Activated naive CD4-positive, alpha-beta T cell treated with anti-CD3 and anti-CD28 coated beads, Interleukin-2, amount 50 U/mL, for 24 hours (primary cell): ENCODE measurements around the gene PEX13.
A peak's percentile ranks its signal among the peaks of the same experiment; 100 is the strongest.
"Not testable (repeated sequence)": the region's sequence is repeated elsewhere in the genome, so short reads cannot be mapped to it uniquely, and the experiment has no call there.

Source experiments
- H3K27ac Mint-ChIP-seq: one replicate; pipeline ENCODE4 v1.8.0; 2021; ENCODE audit warnings: mild to moderate bottlenecking, mixed read lengths
- H3K27me3 Mint-ChIP-seq: one replicate; pipeline ENCODE4 v1.8.0; 2021; ENCODE audit warnings: mixed read lengths
- H3K36me3 Mint-ChIP-seq: one replicate; pipeline ENCODE4 v1.8.0; 2021; ENCODE audit warnings: mixed read lengths
- H3K4me1 Mint-ChIP-seq: one replicate; pipeline ENCODE4 v1.8.0; 2021; ENCODE audit warnings: mixed read lengths
- H3K4me3 Mint-ChIP-seq: one replicate; pipeline ENCODE4 v1.8.0; 2021; ENCODE audit warnings: mild to moderate bottlenecking, mixed read lengths
- H3K9me3 Mint-ChIP-seq: one replicate; pipeline ENCODE4 v1.8.0; 2021; ENCODE audit warnings: mixed read lengths

PEX13 gene

DNA sequence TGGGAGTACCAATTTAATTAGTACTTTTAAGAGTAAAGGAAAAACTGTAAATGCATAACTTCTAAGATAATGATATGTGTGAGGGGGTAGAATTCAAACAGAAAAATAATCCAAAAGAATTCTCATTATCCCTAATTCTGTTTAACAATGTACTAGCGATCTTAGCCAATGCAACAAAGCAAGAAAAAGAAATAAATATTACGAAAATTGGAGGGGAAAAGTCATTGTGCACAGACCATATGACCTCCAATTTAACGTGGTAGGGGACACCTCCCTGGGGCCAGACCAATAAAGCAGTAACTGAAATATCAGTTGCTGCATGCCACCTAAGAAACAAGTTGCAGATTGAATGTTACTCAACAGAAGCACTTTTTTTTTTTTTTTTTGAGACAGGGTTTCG is 25.9 kb upstream of the PEX13 start:
- no peak overlapping the region for H3K27ac Mint-ChIP-seq
- H3K4me3 Mint-ChIP-seq, result no peak overlapping the region
- H3K4me1 Mint-ChIP-seq, result peaks cover 10% of the 10 kb centered on the region
- no peaks in the 10 kb centered on the region for H3K27me3 Mint-ChIP-seq
- peaks cover 3% of the 10 kb centered on the region for H3K9me3 Mint-ChIP-seq
- peaks cover 13% of the 10 kb centered on the region for H3K36me3 Mint-ChIP-seq

DNA sequence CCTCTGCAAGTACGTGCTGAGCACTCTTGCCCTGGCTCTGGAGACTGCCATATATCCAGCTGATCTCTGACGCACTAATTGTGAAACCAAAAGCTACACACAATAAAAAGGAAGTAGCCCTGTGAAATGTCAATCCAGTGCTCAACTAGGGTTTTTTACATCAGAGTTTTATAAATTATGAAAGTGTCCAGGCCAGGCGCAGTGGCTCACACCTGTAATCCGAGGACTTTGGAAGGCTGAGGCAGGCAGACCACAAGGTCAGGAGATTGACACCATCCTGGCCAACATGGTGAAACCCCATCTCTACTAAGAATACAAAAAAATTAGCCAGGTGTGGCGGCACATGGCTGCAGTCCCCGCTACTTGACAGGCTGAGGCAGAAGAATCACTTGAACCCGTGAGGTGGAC is 24.5 kb upstream of the PEX13 start:
- Mint-ChIP-seq H3K4me1 (peaks cover 10% of the 10 kb centered on the region), H3K27ac (no peak overlapping the region), H3K4me3 (no peak overlapping the region), H3K9me3 (peaks cover 3% of the 10 kb centered on the region), H3K36me3 (peaks cover 11% of the 10 kb centered on the region), H3K27me3 (no peaks in the 10 kb centered on the region)

DNA sequence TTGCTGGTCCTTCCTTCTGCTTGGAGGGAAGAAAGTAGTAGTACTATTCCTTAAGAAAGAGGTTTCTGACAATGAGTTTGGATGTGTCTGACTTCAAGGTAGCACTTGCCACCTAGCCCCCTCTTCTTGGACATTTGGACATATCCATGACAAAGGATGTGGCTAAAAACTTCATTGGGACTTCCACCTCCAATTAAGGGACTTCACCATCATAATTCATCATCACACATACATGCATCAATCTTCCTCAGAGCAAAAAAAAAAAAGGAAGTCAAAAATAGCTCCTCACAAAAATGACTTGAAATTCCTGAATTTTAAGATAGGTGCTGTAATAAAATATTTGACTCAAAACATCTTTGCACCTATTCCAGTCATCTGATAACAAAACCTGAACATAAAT is 23.4 kb upstream of the PEX13 start:
- H3K27me3 Mint-ChIP-seq, result no peaks in the 10 kb centered on the region
- peaks cover 3% of the 10 kb centered on the region for H3K9me3 Mint-ChIP-seq
- H3K4me1 Mint-ChIP-seq, result peaks cover 10% of the 10 kb centered on the region
- no peak overlapping the region for H3K4me3 Mint-ChIP-seq
- H3K36me3 Mint-ChIP-seq, result peaks cover 11% of the 10 kb centered on the region
- H3K27ac Mint-ChIP-seq, result no peak overlapping the region

DNA sequence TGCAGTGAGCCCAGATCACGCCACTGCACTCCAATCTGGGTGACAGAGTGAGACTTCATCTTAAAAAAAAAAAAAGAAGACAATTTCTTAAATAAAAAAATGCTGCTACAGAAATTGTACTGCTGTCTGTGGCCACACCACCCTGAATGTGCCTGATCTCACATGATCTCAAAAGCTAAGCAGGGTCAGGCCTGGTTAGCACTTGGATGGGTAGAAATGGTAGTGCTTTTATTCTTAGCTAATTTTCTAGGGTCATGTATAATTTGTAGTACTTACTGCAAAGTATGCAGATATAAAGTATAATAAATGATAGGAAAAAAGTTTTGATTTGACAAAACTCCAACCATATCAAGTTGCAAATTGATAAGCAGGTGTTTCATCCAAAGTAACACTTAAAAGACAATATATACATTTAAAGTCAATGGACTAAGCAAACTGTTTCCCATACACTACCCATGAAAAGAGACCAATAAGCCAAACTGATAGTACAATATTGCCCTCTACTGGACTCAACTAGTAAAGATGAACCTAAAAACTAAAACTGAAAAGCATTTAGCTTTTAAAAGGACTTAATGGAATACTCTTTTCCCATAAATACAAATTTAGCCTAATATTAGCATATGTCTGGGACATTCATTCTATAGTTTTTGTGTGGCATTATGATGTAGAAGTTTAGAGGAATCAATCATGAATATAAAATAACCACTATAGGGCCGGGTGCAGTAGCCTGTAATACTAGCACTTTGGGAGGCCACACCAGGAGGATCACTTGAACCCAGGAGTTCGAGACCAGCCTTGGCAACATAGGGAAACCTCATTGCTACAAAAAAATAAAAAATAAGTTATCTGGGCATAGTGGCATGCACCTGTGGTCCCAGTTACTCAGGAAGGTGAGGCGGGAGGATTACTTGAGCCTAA is 18.6 kb upstream of the PEX13 start:
- H3K36me3 Mint-ChIP-seq, result no peaks in the 10 kb centered on the region
- H3K9me3 Mint-ChIP-seq, result no peaks in the 10 kb centered on the region
- no peak overlapping the region for H3K4me3 Mint-ChIP-seq
- no peaks in the 10 kb centered on the region for H3K4me1 Mint-ChIP-seq
- no peaks in the 10 kb centered on the region for H3K27me3 Mint-ChIP-seq
- no peak overlapping the region for H3K27ac Mint-ChIP-seq

DNA sequence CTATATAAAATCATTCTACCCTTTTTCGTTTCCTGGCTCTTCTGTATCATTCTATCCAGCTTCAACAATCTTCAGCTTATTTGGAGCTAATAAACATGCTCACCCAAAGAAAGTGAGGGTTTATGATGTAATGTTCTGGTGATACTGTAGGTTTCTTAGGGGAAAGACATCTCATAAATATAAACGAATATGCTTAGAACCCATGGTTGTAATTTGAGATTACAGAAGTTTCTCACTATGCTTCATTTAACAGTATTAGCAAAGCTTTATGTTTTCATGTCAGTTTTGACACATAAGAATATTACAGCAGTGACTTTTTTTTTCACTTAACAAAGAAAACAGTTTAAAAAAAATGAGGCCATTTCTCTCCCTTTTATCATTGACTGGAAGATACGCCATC is 11.8 kb upstream of the PEX13 start:
- Mint-ChIP-seq H3K36me3 (no peaks in the 10 kb centered on the region), H3K4me1 (no peaks in the 10 kb centered on the region), H3K4me3 (no peak overlapping the region), H3K9me3 (no peaks in the 10 kb centered on the region), H3K27me3 (no peaks in the 10 kb centered on the region), H3K27ac (no peak overlapping the region)

DNA sequence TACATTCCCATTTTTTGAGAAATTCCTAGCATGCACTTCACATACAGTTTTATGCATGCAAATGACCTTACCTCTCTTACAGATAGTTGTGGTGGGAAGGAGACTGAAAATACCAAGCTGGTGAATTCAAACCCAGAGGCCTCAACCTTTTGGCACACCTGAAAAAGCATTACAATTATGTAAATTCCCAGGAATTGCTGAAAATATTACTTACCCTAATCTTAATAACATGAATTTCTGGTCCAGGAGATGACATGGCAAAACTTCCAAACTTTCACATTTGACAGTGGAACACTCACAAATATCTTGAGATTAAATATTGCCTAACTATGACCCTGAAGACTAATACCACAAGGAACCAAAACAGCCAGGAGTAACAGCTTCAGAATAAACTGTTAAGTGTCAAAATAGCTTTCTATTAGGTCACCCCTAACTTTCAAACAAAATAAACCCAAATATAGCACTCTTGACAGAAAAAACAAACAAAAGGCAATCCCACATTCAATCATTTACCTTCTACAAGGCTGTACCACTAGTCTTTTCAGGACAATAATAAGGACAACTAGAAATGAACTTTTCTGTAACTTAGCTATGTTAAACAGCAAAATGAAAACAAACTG is 10.9 kb upstream of the PEX13 start:
- H3K4me3 Mint-ChIP-seq, result no peak overlapping the region
- H3K4me1 Mint-ChIP-seq, result no peaks in the 10 kb centered on the region
- no peaks in the 10 kb centered on the region for H3K9me3 Mint-ChIP-seq
- no peaks in the 10 kb centered on the region for H3K36me3 Mint-ChIP-seq
- H3K27me3 Mint-ChIP-seq, result no peaks in the 10 kb centered on the region
- H3K27ac Mint-ChIP-seq, result no peak overlapping the region

DNA sequence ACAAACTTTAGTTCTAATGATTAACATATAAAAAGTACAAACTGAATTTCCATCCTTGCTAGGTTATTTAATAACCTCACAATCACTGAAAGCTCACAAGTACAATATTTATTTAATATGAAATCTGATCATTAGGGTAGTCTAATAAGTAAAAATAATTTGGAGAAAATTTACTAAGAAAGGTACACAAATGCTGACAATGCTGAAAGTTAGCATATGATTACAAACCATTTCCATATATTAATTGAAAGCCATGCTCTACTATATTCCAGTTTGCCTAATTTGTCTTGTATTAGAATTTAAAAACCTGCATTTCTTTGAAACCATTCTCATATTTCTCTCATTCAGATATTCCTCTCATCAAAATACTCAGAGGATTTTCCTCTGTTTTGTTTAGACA is 8.2 kb upstream of the PEX13 start:
- Mint-ChIP-seq H3K9me3 (no peaks in the 10 kb centered on the region), H3K4me3 (no peak overlapping the region), H3K27ac (no peak overlapping the region), H3K36me3 (no peaks in the 10 kb centered on the region), H3K4me1 (peaks cover 4% of the 10 kb centered on the region), H3K27me3 (no peaks in the 10 kb centered on the region)

DNA sequence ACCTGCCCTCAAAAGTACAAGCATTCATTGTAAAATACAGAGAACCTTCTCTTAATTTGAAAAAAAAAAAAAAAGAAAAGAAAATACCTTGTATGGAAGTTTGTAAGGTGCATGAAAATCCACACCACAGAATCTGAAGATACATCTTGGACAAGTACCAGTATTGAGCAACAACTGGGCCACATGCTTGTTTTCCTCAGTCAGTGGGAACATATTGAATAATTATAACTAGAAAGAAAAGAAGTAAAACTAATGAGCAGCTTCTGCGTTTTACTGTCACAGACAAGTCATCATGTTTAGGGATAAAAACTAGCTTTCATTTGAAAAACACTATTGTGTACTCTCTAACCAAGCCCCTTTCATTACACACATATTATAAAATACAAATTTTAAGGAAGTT is 5.8 kb upstream of the PEX13 start:
- H3K27me3 Mint-ChIP-seq, result no peaks in the 10 kb centered on the region
- H3K4me3 Mint-ChIP-seq, result no peak overlapping the region
- H3K9me3 Mint-ChIP-seq, result no peaks in the 10 kb centered on the region
- peaks cover 24% of the 10 kb centered on the region for H3K4me1 Mint-ChIP-seq
- H3K27ac Mint-ChIP-seq, result no peak overlapping the region
- H3K36me3 Mint-ChIP-seq, result no peaks in the 10 kb centered on the region

DNA sequence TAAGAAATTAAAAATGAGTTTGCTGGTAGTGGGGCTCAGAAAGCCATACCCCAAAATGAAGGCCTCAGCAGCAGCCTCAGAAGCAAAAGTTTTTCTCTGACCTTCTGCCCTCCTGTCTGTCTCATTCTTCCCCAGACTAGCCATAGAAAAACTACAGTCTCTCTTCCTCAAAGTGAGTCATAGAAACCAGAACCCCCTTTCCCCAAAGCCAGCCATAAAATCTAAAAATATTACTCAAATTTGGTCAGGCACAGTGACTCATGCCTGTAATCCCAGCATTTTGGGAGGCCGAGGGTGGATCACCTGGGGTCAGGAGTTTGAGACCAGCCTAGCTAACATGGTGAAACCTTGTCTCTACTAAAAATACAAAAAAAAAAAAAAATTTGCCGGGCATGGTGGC is 5.2 kb upstream of the PEX13 start:
- not testable (repeated sequence) for H3K27me3 Mint-ChIP-seq, H3K36me3 Mint-ChIP-seq, H3K4me3 Mint-ChIP-seq, H3K9me3 Mint-ChIP-seq, H3K27ac Mint-ChIP-seq
- peaks cover 28% of the 10 kb centered on the region for H3K4me1 Mint-ChIP-seq

DNA sequence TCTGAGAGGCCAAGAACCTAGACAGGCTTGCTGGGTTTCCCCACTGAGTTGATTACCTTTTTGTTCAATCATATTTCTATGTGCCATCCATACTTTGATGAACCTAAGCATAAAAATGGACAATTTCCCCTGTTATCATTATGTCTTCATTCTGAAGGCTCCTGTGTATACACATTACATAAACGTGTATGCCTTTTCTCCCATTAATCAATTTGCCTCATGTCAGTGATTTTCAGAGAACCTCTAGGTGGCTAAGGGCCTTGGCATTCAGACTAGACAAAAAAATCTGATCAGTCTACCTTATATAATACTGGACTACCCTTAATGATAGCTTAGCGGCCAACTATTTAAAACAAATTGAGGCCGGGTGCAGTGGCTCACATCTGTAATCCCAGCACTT is 4.1 kb upstream of the PEX13 start:
- Mint-ChIP-seq H3K4me3 (no peak overlapping the region), H3K27ac (no peak overlapping the region), H3K4me1 (peaks cover 31% of the 10 kb centered on the region), H3K9me3 (no peaks in the 10 kb centered on the region), H3K36me3 (no peaks in the 10 kb centered on the region), H3K27me3 (no peaks in the 10 kb centered on the region)

DNA sequence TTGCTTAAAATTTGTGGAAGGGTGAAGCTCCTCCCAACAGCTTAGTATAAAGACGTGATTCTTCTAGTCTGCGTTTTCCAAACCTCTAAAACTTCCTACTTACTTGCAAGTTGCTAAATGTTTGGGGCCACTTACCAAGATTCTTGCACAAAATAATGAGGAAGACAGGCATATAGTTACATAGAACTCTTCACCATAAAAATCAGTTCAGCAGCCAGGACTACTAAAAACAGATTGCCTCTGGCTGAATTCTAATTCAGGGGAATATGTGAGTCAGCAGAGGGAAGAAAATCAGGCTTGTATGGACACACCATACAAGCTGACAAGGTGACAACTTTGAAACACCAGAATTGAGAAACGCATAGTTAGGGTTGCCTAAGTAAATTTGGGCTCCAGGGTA is 2.8 kb upstream of the PEX13 start:
- H3K4me1 Mint-ChIP-seq, result peaks cover 45% of the 10 kb centered on the region
- H3K4me3 Mint-ChIP-seq, result no peak overlapping the region
- H3K27ac Mint-ChIP-seq, result peak overlapping the region; percentile 35

DNA sequence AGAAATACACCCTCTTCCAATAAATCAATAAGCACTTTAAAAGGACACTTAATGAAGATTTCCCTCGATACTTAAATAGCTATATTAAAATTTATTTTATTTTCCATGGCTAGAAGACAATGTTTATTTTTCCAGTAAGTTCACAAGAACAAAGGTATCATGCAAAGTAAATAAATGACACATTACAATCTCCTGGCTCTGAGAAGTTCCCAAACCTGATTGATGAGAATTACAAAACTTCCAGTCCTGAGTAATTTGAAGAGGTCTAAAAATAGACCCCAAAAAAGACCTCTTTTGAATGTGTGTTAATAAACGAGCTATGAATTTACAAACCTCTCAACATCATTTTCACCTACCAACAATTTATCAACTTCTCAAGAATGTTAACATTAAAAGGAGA is 1.5 kb upstream of the PEX13 start:
- H3K9me3 Mint-ChIP-seq, result no peaks in the 10 kb centered on the region
- H3K4me1 Mint-ChIP-seq, result peaks cover 54% of the 10 kb centered on the region
- H3K4me3 Mint-ChIP-seq, result peak overlapping the region; percentile 99
- H3K36me3 Mint-ChIP-seq, result no peaks in the 10 kb centered on the region
- no peak overlapping the region for H3K27ac Mint-ChIP-seq
- no peaks in the 10 kb centered on the region for H3K27me3 Mint-ChIP-seq

More for the DNA sequence above, 2.8 kb upstream of the PEX13 start:
- Mint-ChIP-seq H3K27me3 (no peaks in the 10 kb centered on the region), H3K36me3 (no peaks in the 10 kb centered on the region), H3K9me3 (no peaks in the 10 kb centered on the region)

DNA sequence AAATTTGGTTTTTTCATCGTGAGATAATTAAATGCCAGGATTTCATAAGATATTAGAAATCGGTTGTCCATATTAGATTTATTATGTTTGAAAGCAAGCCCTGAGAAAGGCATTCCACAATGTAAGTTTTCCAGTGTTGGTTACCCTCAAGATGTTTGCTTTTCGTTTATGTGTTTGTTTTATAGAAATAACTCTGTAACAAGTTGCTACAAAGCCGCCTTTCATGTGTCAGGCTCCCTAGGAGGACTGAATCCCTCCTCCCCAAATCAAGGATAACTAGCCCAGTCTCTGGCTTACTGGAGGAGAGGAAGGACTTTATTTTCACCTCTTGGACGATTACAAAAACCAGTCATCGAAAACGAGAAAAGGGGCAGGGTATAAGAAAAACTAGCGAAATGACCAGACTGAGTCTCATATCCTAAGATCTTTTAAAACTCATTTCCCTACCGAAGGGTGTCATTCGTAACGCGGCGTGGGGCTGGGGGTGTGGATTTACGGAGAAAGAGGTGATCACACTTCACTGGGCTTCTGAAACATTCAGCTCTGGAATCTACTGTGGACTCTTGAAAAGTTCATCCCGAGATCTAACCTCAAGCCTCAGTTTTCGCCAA is 1.0 kb upstream of the PEX13 start:
- Mint-ChIP-seq H3K27ac (peak overlapping the region; percentile 99), H3K9me3 (no peaks in the 10 kb centered on the region), H3K27me3 (no peaks in the 10 kb centered on the region), H3K36me3 (no peaks in the 10 kb centered on the region), H3K4me1 (peaks cover 56% of the 10 kb centered on the region), H3K4me3 (peak overlapping the region; percentile 99)

DNA sequence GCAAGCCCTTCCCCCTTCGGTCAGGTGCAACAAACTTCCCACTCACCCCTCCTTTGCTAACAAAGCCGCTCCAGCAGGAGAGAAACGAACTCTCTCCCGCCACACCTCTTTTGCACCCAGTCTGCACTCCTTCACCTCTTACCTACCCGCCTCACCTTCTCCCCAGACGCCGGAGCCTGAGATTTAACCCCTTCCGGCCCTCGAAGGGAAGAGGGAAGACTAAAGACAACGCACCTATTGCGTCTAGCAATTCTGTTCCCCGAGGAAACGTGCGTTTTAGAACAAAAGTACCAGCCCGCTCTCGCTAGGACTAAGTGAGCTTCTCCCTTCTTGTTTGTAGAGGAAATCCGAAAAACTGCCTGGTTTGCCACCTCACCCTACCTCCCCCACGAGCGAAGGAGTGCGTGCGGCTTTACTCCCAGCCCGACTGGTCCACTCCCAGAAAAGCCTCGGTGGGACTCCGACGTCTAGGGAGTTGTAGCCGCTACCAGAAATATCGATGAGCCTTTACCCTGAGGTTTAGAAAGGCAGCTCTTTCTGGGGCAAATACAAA is 441 bp upstream of the PEX13 start:
- H3K36me3 Mint-ChIP-seq, result peaks cover 3% of the 10 kb centered on the region
- peaks cover 61% of the 10 kb centered on the region for H3K4me1 Mint-ChIP-seq
- H3K27ac Mint-ChIP-seq, result peak overlapping the region; percentile 99
- H3K27me3 Mint-ChIP-seq, result no peaks in the 10 kb centered on the region
- no peaks in the 10 kb centered on the region for H3K9me3 Mint-ChIP-seq
- peak overlapping the region; percentile 99 for H3K4me3 Mint-ChIP-seq

DNA sequence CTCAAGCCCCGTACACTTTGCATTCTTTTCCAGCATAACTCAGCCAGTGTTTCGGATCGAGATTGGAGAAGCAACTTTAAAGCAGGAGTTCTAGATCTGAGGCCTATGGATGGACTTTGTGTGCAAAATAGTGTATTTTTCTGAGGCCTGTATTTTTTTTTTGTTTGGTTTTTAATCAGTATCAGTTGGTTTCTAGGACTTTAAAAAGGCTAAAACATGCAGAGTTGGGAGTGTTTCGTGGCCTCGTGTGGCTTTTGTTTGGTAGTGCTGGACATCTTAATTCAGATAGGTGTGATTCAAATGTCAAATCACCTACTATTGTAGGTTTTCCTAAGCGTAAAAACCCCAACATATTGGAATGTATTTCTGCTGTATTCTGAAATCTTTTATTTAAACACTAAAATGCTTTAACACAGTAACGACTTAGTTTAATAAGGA is 817 bp downstream of the PEX13 start:
- H3K4me1 Mint-ChIP-seq, result peaks cover 62% of the 10 kb centered on the region
- no peaks in the 10 kb centered on the region for H3K27me3 Mint-ChIP-seq
- no peaks in the 10 kb centered on the region for H3K9me3 Mint-ChIP-seq
- H3K27ac Mint-ChIP-seq, result peak overlapping the region; percentile 99
- peak overlapping the region; percentile 99 for H3K4me3 Mint-ChIP-seq
- peaks cover 3% of the 10 kb centered on the region for H3K36me3 Mint-ChIP-seq

DNA sequence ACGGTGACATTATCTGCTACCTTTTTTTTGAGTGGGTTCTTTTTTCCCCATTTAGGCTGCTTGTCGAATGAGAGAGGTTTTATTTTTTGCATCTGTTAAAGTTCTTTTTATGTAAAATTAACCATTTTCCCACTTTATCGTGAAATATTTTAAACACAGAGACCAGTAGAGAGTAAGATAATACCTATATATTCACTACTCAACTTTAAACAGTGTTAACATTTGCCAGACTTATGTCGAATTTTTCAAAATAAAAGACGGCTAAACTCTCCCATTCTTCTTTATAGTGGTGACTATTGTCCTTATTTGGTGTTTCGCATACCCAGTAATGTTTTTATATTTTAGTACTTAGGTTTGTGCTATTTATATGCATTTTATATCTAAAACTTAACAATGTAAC is 1.3 kb downstream of the PEX13 start:
- peaks cover 3% of the 10 kb centered on the region for H3K36me3 Mint-ChIP-seq
- peak overlapping the region; percentile 99 for H3K4me3 Mint-ChIP-seq
- H3K4me1 Mint-ChIP-seq, result peaks cover 67% of the 10 kb centered on the region
- no peaks in the 10 kb centered on the region for H3K27me3 Mint-ChIP-seq
- peak overlapping the region; percentile 99 for H3K27ac Mint-ChIP-seq
- no peaks in the 10 kb centered on the region for H3K9me3 Mint-ChIP-seq
